IMR-90 (cell line): Measurements from ENCODE around the gene HNRNPAB.

ENCODE experiments used
- CEBPB ChIP-seq: IDR thresholded peaks from 2 replicates; pipeline ENCODE4 v1.6.1; 2012; ENCODE audit warnings: low read depth, low read length, improper control_type of control experiment
- CTCF ChIP-seq: conservative IDR thresholded peaks from 2 replicates; pipeline ENCODE4 v1.5.1; 2012; ENCODE audit warnings: mild to moderate bottlenecking, low read depth, low read length, improper control_type of control experiment
- ELK1 ChIP-seq: fragments of 150-350 bp; IDR thresholded peaks from 2 replicates; pipeline ENCODE4 v1.6.1; 2016; ENCODE audit warnings: low read depth, mild to moderate bottlenecking, low read length, moderate library complexity, borderline replicate concordance
- FOS ChIP-seq: fragments of 150-350 bp; IDR thresholded peaks from 2 replicates; pipeline ENCODE4 v1.6.1; 2016; ENCODE audit warnings: low read depth, low read length
- MAFK ChIP-seq: IDR thresholded peaks from 2 replicates; pipeline ENCODE4 v1.6.1; 2012; ENCODE audit warnings: low read depth, low read length, improper control_type of control experiment
- MAZ ChIP-seq: IDR thresholded peaks from 2 replicates; pipeline ENCODE4 v1.6.1; 2012; ENCODE audit warnings: low read depth, mild to moderate bottlenecking, low read length, improper control_type of control experiment, moderate library complexity, borderline replicate concordance
- MXI1 ChIP-seq: IDR thresholded peaks from 2 replicates; pipeline ENCODE4 v1.6.1; 2012; ENCODE audit warnings: low read depth, mild to moderate bottlenecking, low read length, moderate library complexity, borderline replicate concordance
- NFE2L2 ChIP-seq: fragments of 150-350 bp; IDR thresholded peaks from 2 replicates; pipeline ENCODE4 v1.6.1; 2016; ENCODE audit warnings: low read depth, mild to moderate bottlenecking, low read length
- POLR2A ChIP-seq: IDR thresholded peaks from 2 replicates; pipeline ENCODE4 v1.6.1; 2012; ENCODE audit warnings: mild to moderate bottlenecking, low read depth, low read length
- RAD21 ChIP-seq: IDR thresholded peaks from 2 replicates; pipeline ENCODE4 v1.6.1; 2012; ENCODE audit warnings: low read length, improper control_type of control experiment
- RFX5 ChIP-seq: IDR thresholded peaks from 2 replicates; pipeline ENCODE4 v1.8.0; 2012; ENCODE audit warnings: low read depth, mild to moderate bottlenecking, low read length, moderate library complexity
- SMC3 ChIP-seq: fragments of 150-350 bp; IDR thresholded peaks from 2 replicates; pipeline ENCODE4 v1.6.1; 2016; ENCODE audit warnings: low read depth, mild to moderate bottlenecking, antibody characterized with exemption, low read length, moderate library complexity
- TF ChIP-seq, protein P1 (sequence below): fragments of 150-350 bp; IDR thresholded peaks from 2 replicates; pipeline ENCODE4 v1.6.1; 2017; ENCODE audit warnings: mild to moderate bottlenecking, antibody characterized with exemption, low read length, low read depth

DNA sequence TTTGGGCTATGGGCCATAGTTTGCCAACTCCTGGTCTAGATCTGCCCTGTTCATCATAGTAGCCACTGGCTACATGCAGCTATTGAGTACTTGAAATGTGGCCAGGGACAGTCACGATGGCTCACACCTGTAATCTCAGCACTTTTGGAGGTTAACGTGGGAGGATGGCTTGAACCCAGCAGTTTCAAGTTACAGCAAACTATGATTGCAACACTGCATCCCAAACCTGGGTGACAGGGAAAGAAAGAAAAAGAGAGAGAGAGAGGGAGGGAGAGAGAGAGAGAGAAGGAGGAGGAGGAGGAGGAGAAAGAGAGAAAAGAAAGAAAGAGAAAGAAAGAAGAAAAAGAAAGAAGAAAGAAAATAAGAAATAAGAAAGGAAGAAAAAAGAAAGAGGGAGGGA lies 12.1 kb upstream of the HNRNPAB start:
- TF ChIP-seq CTCF (no peak), RFX5 (no peak), RAD21 (no peak), MXI1 (no peak), NFE2L2 (no peak), SMC3 (no peak), FOS (no peak), POLR2A (no peak), CEBPB (0 out of 2 replicates have a peak, but pooled peaks have one; percentile 13), ELK1 (no peak), MAFK (no peak), MAZ (no peak)
- TF ChIP-seq, protein P1, sequence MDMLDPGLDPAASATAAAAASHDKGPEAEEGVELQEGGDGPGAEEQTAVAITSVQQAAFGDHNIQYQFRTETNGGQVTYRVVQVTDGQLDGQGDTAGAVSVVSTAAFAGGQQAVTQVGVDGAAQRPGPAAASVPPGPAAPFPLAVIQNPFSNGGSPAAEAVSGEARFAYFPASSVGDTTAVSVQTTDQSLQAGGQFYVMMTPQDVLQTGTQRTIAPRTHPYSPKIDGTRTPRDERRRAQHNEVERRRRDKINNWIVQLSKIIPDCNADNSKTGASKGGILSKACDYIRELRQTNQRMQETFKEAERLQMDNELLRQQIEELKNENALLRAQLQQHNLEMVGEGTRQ = no peak
